DND-41 (cell line): ENCODE data around the gene ARMC7.
"Not testable (repeated sequence)": the region's sequence is repeated elsewhere in the genome, so short reads cannot be mapped to it uniquely, and the experiment has no call there.

Experiments
- ATAC-seq: fragments of 200-7000 bp; cut with Tn5 transposase; 3 replicates; pipeline ENCODE4 v1.9.1; 2021; ENCODE audit warnings: low read depth; ENCODE audit not compliant: insufficient read depth
- DNase-seq: peaks from one replicate; pipeline ENCODE4 v3.0.0-alpha.2; 2020
- H2AFZ ChIP-seq: 2 replicates; pipeline ENCODE4 v1.6.0; 2012; ENCODE audit warnings: low read depth, low read length
- H3K27ac ChIP-seq: 2 replicates; pipeline ENCODE4 v1.5.1; 2012; ENCODE audit warnings: low read length, inconsistent platforms
- H3K27me3 ChIP-seq: fragments of 200-600 bp; sonication (generic); 2 replicates; pipeline ENCODE4 v1.6.0; 2012; ENCODE audit warnings: low read length, mild to moderate bottlenecking, inconsistent platforms; ENCODE audit not compliant: insufficient read depth, poor library complexity
- H3K36me3 ChIP-seq: 2 replicates; pipeline ENCODE4 v1.5.1; 2012; ENCODE audit warnings: low read length, inconsistent platforms; ENCODE audit not compliant: insufficient read depth
- H3K4me1 ChIP-seq: 2 replicates; pipeline ENCODE4 v1.5.1; 2012; ENCODE audit warnings: mild to moderate bottlenecking, low read length; ENCODE audit not compliant: insufficient read depth
- H3K4me2 ChIP-seq: 2 replicates; pipeline ENCODE4 v1.6.0; 2012; ENCODE audit warnings: mild to moderate bottlenecking, moderate library complexity, low read length, inconsistent platforms; ENCODE audit not compliant: insufficient read depth
- H3K4me3 ChIP-seq, 2 experiments: fragments of 200-600 bp in 1 of 2; shearing (Covaris generic) in 1 of 2; 2 replicates each; pipeline ENCODE4 v1.5.1; 2012 to 2016; ENCODE audit warnings: inconsistent platforms in 2 of 2, low read length in 2 of 2, mild to moderate bottlenecking in 2 of 2, low read depth in 1 of 2, moderate library complexity in 1 of 2
- H3K79me2 ChIP-seq: 2 replicates; pipeline ENCODE4 v1.6.0; 2012; ENCODE audit warnings: low read length, inconsistent platforms; ENCODE audit not compliant: insufficient read depth
- H3K9ac ChIP-seq: 2 replicates; pipeline ENCODE4 v1.6.0; 2012; ENCODE audit warnings: low read depth, mild to moderate bottlenecking, inconsistent platforms, low read length, moderate library complexity
- H3K9me3 ChIP-seq: 2 replicates; pipeline ENCODE4 v1.5.1; 2012; ENCODE audit warnings: low read length, moderate library complexity, mild to moderate bottlenecking, inconsistent platforms; ENCODE audit not compliant: insufficient read depth, severe bottlenecking
- H4K20me1 ChIP-seq: 2 replicates; pipeline ENCODE4 v1.6.0; 2012; ENCODE audit warnings: low read length; ENCODE audit not compliant: insufficient read depth
- CTCF ChIP-seq: IDR thresholded peaks from 2 replicates; pipeline ENCODE4 v1.5.1; 2012; ENCODE audit warnings: borderline replicate concordance, low read length, moderate library complexity, mild to moderate bottlenecking; ENCODE audit not compliant: poor library complexity, severe bottlenecking; ENCODE audit errors: extremely low read depth
- EZH2 ChIP-seq: IDR thresholded peaks from 3 replicates; pipeline ENCODE4 v1.6.1; 2012; ENCODE audit warnings: borderline replicate concordance, low read depth, mild to moderate bottlenecking, moderate library complexity, low read length, inconsistent platforms; ENCODE audit not compliant: severe bottlenecking

The ARMC7 gene

DNA sequence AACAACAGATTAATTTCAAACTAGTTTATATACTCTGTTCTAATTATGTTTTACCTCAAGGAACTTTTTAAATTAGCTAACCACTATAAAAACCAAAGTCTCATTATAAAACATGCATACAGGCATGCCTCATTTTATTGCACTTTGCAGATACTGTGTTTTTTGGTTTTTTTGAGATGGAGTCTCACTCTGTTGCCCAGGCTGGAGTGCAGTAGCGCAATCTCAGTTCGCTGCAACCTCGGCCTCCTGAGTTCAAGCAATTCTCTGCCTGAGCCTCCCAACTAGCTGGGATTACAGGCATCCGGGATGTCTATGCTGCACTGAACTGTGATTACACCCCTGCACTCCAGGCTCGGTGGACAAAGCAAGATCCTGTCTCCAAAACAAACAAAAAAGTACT is 53.3 kb downstream of the ARMC7 start:
- H3K36me3 ChIP-seq, result peaks cover 46% of the 10 kb centered on the region
- ATAC-seq, result no peak

DNA sequence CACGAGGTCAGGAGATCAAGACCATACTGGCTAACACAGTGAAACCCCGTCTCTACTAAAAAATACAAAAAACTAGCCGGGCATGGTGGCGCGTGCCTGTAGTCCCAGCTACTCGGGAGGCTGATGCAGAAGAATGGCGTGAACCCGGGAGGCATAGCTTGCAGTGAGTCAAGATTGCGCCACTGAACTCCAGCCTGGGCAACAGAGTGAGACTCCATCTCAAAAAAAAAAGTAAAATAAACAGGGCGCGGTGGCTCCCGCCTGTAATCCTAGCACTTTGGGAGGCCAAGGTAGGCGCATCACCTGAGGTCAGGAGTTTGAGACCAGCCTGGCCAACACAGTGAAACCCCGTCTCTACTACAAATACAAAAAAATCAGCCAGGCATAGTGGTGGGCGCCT is 54.8 kb downstream of the ARMC7 start:
- DNase-seq, ATAC-seq, H3K9me3 ChIP-seq, H4K20me1 ChIP-seq, H3K27ac ChIP-seq, H3K4me3 ChIP-seq, H3K27me3 ChIP-seq, H3K9ac ChIP-seq, H2AFZ ChIP-seq, H3K4me2 ChIP-seq, H3K4me1 ChIP-seq: not testable (repeated sequence)
- peaks cover 54% of the 10 kb centered on the region for H3K36me3 ChIP-seq
- H3K79me2 ChIP-seq, result peaks cover 11% of the 10 kb centered on the region

More for the DNA sequence above, 53.3 kb downstream of the ARMC7 start:
- no peak for DNase-seq
- H2AFZ ChIP-seq, result no peak overlapping the region
- H3K27ac ChIP-seq, result no peak overlapping the region
- no peak overlapping the region for H3K9ac ChIP-seq
- no peaks in the 10 kb centered on the region for H3K9me3 ChIP-seq
- no peaks in the 10 kb centered on the region for H3K27me3 ChIP-seq
- no peak overlapping the region for H3K4me2 ChIP-seq
- H4K20me1 ChIP-seq, result no peaks in the 10 kb centered on the region; the same call in 1 of the 2 replicates
- TF ChIP-seq CTCF (no peak), EZH2 (no peak)
- H3K79me2 ChIP-seq, result no peaks in the 10 kb centered on the region
- no peaks in the 10 kb centered on the region for H3K4me1 ChIP-seq
- no peak overlapping the region for H3K4me3 ChIP-seq

GRCh38 chr17:75168998-75169397 is 59.2 kb downstream of the ARMC7 start:
- H3K79me2 ChIP-seq, result peaks cover 55% of the 10 kb centered on the region
- peaks cover 4% of the 10 kb centered on the region; the same call in 1 of the 2 replicates for H3K4me1 ChIP-seq
- H3K27ac ChIP-seq, result no peak overlapping the region

DNA sequence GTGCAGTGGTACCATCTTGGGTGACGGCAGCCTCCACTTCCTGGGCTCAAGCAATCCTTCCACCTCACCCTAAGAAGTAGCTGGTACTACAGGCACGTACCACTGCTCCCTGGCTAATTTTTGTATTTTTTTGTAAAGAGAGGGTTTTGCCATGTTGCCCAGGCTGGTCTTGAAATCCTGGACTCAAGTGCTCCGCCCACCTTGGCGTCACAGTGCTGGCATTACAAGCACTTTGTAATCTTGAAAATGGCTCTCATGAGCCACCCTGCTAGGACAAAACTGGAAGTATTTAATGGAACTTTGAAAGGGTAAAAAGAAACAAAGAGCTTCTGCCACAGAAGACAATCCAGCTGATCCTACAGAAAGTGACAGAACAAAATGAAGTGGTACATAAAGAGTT is 63.8 kb downstream of the ARMC7 start:
- ATAC-seq, result no peak
- TF ChIP-seq CTCF (no peak), EZH2 (no peak)
- Histone ChIP-seq H3K9ac (no peak overlapping the region), H3K27ac (no peak overlapping the region), H4K20me1 (peaks cover 76% of the 10 kb centered on the region), H3K36me3 (peaks cover 95% of the 10 kb centered on the region), H3K4me1 (peaks cover 28% of the 10 kb centered on the region), H3K27me3 (no peaks in the 10 kb centered on the region), H3K79me2 (peaks cover 96% of the 10 kb centered on the region), H3K9me3 (no peaks in the 10 kb centered on the region), H3K4me2 (no peak overlapping the region), H2AFZ (no peak overlapping the region), H3K4me3 (no peak overlapping the region)
- no peak for DNase-seq

More at GRCh38 chr17:75168998-75169397, 59.2 kb downstream of the ARMC7 start:
- H3K9me3 ChIP-seq, result no peaks in the 10 kb centered on the region
- no peak for ATAC-seq
- H3K4me3 ChIP-seq, result no peak overlapping the region
- no peak overlapping the region for H3K9ac ChIP-seq
- peaks cover 80% of the 10 kb centered on the region for H3K36me3 ChIP-seq
- no peak for TF ChIP-seq CTCF
- TF ChIP-seq EZH2, result no peak
- H2AFZ ChIP-seq, result no peak overlapping the region
- peaks cover 39% of the 10 kb centered on the region for H4K20me1 ChIP-seq
- H3K27me3 ChIP-seq, result no peaks in the 10 kb centered on the region
- H3K4me2 ChIP-seq, result no peak overlapping the region
- DNase-seq, result no peak
